NCI-H526 (cell line): Measurements from ENCODE around the gene SCIN.

ENCODE experiments used
- DNase-seq, 2 experiments: peaks; one replicate each; lab custom pipeline; 2025; lab: John Stamatoyannopoulos, UW

The SCIN gene

DNA sequence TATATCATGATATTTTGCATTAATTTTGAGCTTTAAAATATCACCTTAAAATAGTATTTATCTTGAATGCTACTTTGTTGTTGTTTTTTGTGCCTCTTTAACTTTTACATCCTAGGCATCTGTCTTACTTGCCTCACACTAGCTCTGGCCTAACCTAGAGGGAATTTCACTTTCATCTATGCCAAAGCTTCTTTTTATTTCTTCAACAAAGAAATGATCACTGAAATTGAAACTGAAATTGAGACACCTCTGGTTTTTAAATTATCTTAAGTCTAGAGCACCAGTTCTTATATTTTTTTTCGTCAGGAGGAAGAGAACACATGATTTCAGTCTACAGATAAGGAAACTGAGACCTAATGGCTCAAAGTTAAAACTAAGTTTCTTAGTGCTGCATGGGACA, 3.5 kb upstream of the SCIN start:
- DNase-seq = no peak

GRCh38 chr7:12569673-12570072, 847 bp upstream of the SCIN start:
- DNase-seq = peak; percentile 14 to 31

- peak; percentile 41 to 53 for DNase-seq
Observed at GRCh38 chr7:12570168-12570533, 369 bp upstream of the SCIN start.

DNA sequence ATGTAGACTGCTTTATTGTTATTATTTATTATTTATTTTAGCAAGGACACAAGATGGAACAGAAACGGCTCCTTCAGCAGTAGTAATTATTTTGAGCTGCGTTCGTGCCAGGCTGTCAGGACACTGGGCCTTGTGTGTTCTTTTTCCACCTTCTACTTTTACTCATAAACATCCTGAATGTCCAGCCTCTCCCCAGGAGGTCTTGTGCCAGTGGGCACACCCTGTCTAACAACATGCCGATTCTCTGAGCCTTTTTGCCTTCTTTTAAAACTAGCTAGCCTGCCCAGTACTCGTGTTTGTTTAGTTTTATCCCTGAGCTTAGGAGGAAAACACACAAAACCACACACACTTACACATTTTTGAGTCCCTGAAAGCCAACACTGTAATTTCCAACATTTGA, 1.2 kb downstream of the SCIN start:
- no peak for DNase-seq

DNA sequence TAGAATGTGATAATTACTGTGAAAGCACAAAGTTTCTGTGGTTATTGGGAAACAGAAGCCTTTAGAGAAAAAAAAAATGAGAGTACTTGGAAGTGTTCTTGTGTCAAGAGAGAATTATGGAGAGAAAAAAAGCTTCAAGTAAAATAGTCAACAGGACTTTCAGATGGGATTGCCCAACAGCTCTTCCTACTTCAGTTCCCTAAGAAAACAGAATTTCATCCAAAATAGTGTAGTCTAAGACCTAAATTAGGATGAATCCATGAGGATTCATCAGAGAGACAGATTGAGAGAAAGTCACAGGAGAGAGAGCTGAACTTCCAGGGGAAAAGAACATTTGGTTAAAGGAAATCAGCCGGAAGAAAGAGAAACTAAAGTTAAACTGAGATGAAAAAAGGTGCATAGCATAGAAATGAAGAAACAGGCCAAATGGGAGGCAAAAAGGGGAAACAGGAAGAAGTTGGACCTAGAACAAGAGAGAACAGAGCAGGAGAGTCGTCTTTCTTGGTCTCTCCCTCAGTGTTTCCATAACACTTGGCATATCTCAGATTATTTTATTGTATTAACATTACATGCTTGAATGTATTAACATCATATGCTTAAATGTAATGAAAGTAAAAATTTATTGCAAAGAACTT, 2.5 kb downstream of the SCIN start:
- no peak for DNase-seq

DNA sequence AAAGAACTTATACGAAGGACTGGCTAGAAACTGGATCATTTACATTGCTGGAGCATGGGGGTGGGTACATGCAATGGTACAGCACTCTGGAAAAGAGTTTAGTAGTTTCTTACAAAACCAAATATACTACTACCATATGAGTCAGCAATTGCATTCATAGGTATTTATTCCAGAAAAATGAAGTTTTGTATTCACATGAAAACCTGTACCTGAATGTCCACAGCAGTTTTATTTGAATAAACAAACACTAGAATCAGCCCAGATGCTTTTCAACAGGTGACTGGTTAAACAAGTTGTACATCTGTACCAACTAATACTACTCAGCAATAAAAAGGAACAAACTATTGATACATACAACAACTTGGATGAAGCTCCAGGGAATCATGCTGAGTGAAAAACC, 3.4 kb downstream of the SCIN start:
- peak; percentile 74 to 75 for DNase-seq

- DNase-seq = no peak
Observed at GRCh38 chr7:12578930-12579640, 8.6 kb downstream of the SCIN start.

- no peak for DNase-seq
Observed at GRCh38 chr7:12581897-12582296, 11.4 kb downstream of the SCIN start.

DNA sequence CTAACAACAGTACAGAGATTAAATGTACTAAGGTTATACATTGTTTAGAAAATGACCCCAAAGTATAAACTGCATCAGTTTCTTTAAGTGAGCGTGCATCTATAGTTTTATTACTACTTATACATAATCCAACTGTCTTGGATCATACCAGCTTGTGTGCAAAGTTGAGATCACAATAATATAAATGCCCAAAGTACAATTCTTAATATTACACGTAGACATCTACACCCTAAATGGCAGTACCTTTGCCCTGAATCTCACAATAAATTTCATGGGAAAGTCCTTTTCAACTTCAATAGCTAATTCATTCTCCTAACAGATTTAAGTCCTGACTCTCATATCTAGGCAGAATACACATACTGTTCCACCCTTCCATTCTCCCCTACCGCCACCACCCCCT, 11.8 kb downstream of the SCIN start:
- no peak for DNase-seq

- DNase-seq = no peak
Observed at GRCh38 chr7:12583176-12583575, 12.7 kb downstream of the SCIN start.

DNA sequence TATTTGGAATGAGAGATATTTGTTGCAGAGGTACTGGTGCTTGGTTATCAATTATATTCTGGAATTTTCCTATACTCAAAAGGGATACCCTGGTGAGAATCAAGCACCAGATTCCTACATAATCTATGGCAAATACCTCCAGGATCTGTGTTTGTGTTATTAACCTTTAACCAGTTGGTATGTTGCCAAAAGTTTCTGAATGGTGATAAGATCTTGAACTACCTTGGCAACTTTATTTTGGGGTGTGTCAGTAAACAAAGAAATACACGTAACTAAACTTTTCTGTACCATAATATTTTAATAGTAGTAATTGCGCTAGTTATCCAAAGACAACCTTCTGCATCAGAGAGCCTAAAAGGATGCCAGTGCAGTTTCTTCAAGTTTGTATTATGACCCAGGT, 13.4 kb downstream of the SCIN start:
- no peak for DNase-seq

GRCh38 chr7:12584930-12585329, 14.4 kb downstream of the SCIN start:
- DNase-seq = no peak

DNA sequence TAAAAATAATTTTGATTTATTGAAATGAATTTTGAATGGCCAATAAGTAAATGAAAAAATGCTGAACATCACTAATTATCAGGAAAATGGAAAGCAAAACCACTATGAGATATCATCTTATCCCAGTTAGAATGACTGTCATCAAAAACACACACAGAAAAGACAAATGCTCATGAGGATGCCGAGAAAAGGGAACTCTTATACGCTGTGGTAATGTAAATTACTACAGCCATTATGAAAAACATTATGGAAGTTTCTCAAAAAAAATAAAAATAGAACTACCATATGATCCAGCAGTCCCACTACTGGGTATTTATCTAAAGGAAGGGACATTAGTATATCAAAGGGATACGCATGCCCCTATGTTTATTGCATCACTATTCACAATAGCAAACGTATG, 15.8 kb downstream of the SCIN start:
- no peak for DNase-seq

GRCh38 chr7:12588259-12588904, 17.9 kb downstream of the SCIN start:
- DNase-seq = no peak

- no peak for DNase-seq
Observed at GRCh38 chr7:12590559-12590958, 20.0 kb downstream of the SCIN start.

DNA sequence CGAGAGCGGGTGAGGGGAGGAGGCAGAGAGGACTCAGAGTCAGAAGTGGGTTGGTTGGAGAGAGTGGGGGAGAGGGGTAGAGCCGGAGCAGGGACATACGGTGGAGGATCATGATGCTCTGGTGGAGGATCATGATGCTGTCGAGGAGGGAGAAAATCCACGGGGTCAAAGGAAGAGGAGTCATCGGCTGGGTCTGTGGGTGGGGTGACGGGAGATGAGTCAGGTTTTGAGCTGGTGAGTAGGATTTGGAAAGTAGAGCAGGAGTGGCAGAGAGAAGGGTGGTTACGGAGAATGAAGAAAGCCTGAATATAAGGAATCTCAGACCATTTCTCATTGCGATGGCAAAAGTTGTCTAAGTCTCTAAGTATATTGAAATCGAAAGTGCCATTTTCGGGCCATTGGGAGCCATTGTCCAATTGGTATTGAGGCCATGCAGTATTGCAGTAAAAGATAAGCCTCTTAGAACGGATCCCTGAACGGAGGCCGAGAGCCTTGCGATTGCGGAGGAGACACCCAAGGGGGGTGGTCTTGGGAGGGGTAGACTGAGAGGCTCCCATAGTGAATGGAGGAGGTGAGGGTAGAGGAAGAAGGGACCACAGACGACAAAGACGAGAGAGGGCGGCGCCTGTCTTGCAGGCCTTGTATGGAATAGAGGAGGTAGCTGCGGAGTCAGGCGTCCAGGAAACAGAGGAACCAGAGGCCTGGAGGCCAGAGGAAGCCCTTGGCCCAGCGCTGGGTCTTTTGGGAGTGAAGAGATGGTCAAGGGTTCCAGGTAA, 23.8 kb downstream of the SCIN start:
- DNase-seq = no peak

- DNase-seq = no peak
Observed at GRCh38 chr7:12595148-12595547, 24.6 kb downstream of the SCIN start.

GRCh38 chr7:12596225-12596790, 25.8 kb downstream of the SCIN start:
- DNase-seq = no peak

GRCh38 chr7:12601302-12601869, 30.9 kb downstream of the SCIN start:
- DNase-seq = no peak

DNA sequence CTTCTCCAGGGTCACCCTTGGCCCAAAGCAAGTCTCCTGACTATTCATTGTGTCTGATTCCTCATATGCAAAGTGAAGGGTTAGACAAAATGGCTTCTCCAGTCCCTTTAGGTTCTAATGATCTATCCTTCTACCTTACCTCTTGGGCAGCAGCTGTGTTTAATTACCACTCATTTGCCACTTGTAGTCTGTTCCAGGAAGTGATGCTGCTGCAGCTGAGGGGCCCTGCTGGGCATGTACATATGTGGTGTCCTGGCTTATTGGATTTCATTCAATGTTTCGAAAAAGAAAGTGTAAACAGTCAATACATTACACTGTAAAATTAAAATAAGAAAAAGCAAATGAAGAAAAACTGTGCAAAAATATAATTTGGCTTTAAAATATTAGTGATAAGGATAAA, 36.6 kb downstream of the SCIN start:
- peak; percentile 3 to 12 for DNase-seq

- no peak for DNase-seq
Observed at GRCh38 chr7:12609561-12609960, 39.0 kb downstream of the SCIN start.

GRCh38 chr7:12610899-12611298, 40.4 kb downstream of the SCIN start:
- no peak for DNase-seq
